MCF 10A (cell line): ENCODE measurements around the gene NELFCD. TPM values are rescaled to one million over a fixed set of nuclear protein-coding genes. Genes with fewer than 3 reads are reported as not detected.

Experiments
- BruUV-seq: library from RNA; stranded (reverse); fragments of 400-500 nt; replicated peaks from 2 replicates; lab custom pipeline; 2021; lab: Mats Ljungman, UMichigan
- CTCF ChIA-PET: fragments of 300-600 bp; sonication (Branson Sonifier 250); formaldehyde crosslinking; extraction: SDS; loops from one replicate; lab custom pipeline; 2021; ENCODE audit warnings: antibody characterized with exemption, inconsistent platforms; lab: Yijun Ruan, JAX
- POLR2A ChIA-PET: fragments of 300-600, 350-650 bp; sonication (Branson Sonifier 250); formaldehyde crosslinking; extraction: SDS; loops from one replicate; lab custom pipeline; 2020; ENCODE audit warnings: antibody characterized with exemption, inconsistent platforms; lab: Yijun Ruan, JAX
- DNase-seq: peaks from one replicate; pipeline ENCODE4 v3.0.0-alpha.2; 2018; ENCODE audit not compliant: unreplicated experiment
- H3K27ac Mint-ChIP-seq: one replicate; pipeline ENCODE4 v1.8.0; 2022; ENCODE audit warnings: mild to moderate bottlenecking, low read depth, mixed read lengths; ENCODE audit not compliant: unreplicated experiment
- H3K27me3 Mint-ChIP-seq: one replicate; pipeline ENCODE4 v1.8.0; 2022; ENCODE audit warnings: mixed read lengths; ENCODE audit not compliant: insufficient read depth, unreplicated experiment
- H3K36me3 Mint-ChIP-seq: one replicate; pipeline ENCODE4 v1.8.0; 2022; ENCODE audit warnings: mild to moderate bottlenecking, moderate library complexity, mixed read lengths; ENCODE audit not compliant: insufficient read depth, unreplicated experiment
- H3K4me1 Mint-ChIP-seq: one replicate; pipeline ENCODE4 v1.8.0; 2022; ENCODE audit warnings: mixed read lengths; ENCODE audit not compliant: insufficient read depth, unreplicated experiment
- H3K4me3 Mint-ChIP-seq: one replicate; pipeline ENCODE4 v1.8.0; 2022; ENCODE audit warnings: mild to moderate bottlenecking, moderate library complexity, mixed read lengths; ENCODE audit not compliant: unreplicated experiment
- H3K9me3 Mint-ChIP-seq: one replicate; pipeline ENCODE4 v1.8.0; 2022; ENCODE audit warnings: mixed read lengths; ENCODE audit not compliant: unreplicated experiment
- intact Hi-C: fragments of 100-400 bp; cut with micrococcal nuclease; formaldehyde crosslinking; loops from 2 replicates; pipeline ENCODE4 v1.14.1; 2022
- total RNA-seq: library from RNA; stranded (reverse); gene quantifications from 2 replicates; pipeline ENCODE4 v1.2.3, GENCODE V29; 2022
- TF ChIP-seq, protein P1 (sequence below): fragments of 200-600 bp; IDR thresholded peaks from one replicate; pipeline ENCODE4 v1.8.0; 2022; ENCODE audit warnings: antibody characterized with exemption, mild to moderate bottlenecking; ENCODE audit not compliant: unreplicated experiment

NELFCD gene
- total RNA-seq, 1 experiment from 2014 or later: 79.8 TPM

DNA sequence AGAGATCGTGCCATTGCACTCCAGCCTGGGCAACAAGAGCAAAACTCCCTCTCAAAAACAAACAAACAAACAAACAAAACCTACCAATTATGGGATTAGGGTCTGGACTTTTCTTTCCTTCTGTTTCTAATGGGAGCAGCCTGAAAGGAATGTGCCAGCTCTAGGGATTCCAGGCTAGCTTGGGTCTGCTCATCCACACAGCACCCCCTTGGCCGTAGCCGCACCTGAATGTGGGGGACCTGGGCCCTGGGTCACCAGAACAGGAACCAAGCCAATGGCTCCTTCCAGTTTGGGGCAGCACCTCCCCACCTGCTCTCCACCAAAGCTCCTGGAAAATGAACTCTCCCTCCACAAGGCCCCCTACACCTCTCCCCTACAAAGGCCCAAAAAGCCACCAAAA, 19.3 kb downstream of the NELFCD start:
- intact Hi-C loops: no loop called here
- Mint-ChIP-seq H3K36me3 (peaks cover 74% of the 10 kb centered on the region), H3K4me3 (no peak overlapping the region), H3K27me3 (no peaks in the 10 kb centered on the region), H3K9me3 (no peaks in the 10 kb centered on the region), H3K27ac (no peak overlapping the region), H3K4me1 (peaks cover 27% of the 10 kb centered on the region)
- ChIA-PET POLR2A (interaction anchor here (0.7 to 3.1 kb wide), 2 partner anchors 10 to 32 kb away, joined by 3 to 12 read pairs; partner anchors contain the start of gene ATP5F1E), CTCF (interaction anchor here (0.6 to 0.7 kb wide), 2 partner anchors 20 to 831 kb away, joined by 3 read pairs; no protein-coding TSS in a partner anchor)
- BruUV-seq: no TSS peak
- DNase-seq: no peak
- TF ChIP-seq, protein P1, sequence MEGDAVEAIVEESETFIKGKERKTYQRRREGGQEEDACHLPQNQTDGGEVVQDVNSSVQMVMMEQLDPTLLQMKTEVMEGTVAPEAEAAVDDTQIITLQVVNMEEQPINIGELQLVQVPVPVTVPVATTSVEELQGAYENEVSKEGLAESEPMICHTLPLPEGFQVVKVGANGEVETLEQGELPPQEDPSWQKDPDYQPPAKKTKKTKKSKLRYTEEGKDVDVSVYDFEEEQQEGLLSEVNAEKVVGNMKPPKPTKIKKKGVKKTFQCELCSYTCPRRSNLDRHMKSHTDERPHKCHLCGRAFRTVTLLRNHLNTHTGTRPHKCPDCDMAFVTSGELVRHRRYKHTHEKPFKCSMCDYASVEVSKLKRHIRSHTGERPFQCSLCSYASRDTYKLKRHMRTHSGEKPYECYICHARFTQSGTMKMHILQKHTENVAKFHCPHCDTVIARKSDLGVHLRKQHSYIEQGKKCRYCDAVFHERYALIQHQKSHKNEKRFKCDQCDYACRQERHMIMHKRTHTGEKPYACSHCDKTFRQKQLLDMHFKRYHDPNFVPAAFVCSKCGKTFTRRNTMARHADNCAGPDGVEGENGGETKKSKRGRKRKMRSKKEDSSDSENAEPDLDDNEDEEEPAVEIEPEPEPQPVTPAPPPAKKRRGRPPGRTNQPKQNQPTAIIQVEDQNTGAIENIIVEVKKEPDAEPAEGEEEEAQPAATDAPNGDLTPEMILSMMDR: no peak

DNA sequence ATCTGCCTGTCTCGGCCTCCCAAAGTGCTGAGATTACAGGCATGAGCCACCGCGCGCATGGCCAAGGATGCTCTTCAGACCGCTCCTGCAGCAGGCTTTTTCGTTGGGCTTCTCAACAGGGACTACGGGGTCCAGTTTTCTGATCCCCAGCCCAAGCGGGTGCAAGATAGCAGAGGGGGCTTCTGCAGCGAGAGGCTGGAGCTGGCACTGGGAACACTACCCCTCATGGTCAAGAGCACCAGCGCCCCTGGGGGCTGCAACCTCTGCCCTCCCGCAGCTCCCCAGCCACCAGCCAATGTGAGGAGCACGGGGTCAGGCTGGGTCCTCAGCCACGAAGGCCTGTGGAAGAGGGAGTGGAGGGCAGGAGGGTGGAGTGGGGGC, 20.0 kb downstream of the NELFCD start:
- peaks cover 32% of the 10 kb centered on the region for H3K4me1 Mint-ChIP-seq
- H3K9me3 Mint-ChIP-seq: no peaks in the 10 kb centered on the region
- intact Hi-C loops: no loop called here
- H3K4me3 Mint-ChIP-seq: no peak overlapping the region
- no peak overlapping the region for H3K27ac Mint-ChIP-seq
- no TSS peak for BruUV-seq
- peaks cover 66% of the 10 kb centered on the region for H3K36me3 Mint-ChIP-seq
- POLR2A ChIA-PET: no interaction called here
- no peak for DNase-seq
- CTCF ChIA-PET: interaction anchor here (0.7 kb wide), 1 partner anchor 830 kb away, joined by 3 read pairs; no protein-coding TSS in a partner anchor
- no peaks in the 10 kb centered on the region for H3K27me3 Mint-ChIP-seq
- TF ChIP-seq, protein P1: no peak

DNA sequence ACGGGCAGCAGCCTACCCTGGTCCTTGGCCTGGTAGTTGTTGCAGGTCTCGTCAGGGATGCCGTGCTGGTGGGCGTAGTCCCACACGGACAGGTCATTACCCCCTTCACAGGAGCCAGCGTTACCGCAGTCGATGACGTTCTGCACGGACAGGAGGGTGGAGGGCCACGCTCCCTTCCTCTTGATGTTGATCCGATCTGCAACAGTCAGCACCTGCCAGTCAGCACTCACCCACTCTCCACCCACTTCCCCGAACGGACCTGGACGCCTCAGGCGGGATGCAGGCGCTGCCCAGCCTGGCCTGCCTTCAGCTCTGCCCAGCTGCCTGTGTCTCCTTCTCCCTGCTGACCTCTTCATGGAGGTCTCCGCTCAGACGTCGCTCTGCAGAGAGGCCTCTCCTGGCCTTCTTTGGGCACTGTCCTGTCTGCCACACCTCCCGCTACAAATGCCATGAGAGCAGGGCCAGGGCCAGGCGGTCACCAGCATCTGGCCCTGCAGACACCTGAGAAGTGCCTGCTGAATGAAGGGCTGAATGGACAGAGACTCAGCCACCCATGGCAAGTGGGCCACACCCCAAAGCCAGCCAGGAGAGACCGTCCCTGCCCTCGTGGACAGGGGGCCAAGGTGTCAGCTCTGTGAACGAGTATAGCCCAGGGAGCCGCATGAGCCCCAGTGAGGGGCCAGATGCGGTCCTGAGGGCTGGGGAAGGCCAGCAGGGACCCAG, 20.6 kb downstream of the NELFCD start:
- BruUV-seq: no TSS peak
- Mint-ChIP-seq H3K4me3 (no peak overlapping the region), H3K27me3 (no peaks in the 10 kb centered on the region), H3K9me3 (no peaks in the 10 kb centered on the region), H3K4me1 (peaks cover 32% of the 10 kb centered on the region), H3K36me3 (peaks cover 61% of the 10 kb centered on the region), H3K27ac (no peak overlapping the region)
- POLR2A ChIA-PET: no interaction called here
- TF ChIP-seq, protein P1: no peak
- intact Hi-C loops: no loop called here
- no peak for DNase-seq
- CTCF ChIA-PET: interaction anchor here (0.6 kb wide), 1 partner anchor 132 kb away, joined by 4 read pairs; no protein-coding TSS in a partner anchor

DNA sequence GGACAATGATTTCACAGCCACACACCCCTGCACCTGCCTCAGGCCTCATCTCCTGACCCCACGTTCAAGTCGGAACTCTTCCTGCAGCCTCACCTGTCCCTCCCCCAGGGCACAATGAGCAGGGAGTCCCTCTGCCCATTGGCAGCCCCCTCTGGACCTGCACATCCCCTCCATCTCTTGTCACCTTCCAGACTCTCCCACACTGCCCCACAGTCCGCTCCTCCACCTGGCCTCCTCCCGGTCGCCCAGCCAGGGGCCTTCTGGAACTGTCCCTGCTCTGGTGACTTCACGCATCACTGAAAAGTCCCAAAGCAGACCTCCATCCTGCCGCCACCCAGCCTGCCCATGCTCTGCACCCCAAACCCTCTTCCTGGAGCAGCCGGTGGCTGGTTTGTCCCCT, 21.3 kb downstream of the NELFCD start:
- H3K4me3 Mint-ChIP-seq: no peak overlapping the region
- H3K27ac Mint-ChIP-seq: no peak overlapping the region
- DNase-seq: no peak
- TF ChIP-seq, protein P1: no peak
- H3K36me3 Mint-ChIP-seq: peaks cover 57% of the 10 kb centered on the region
- peaks cover 32% of the 10 kb centered on the region for H3K4me1 Mint-ChIP-seq
- CTCF ChIA-PET: no interaction called here
- no peaks in the 10 kb centered on the region for H3K27me3 Mint-ChIP-seq
- intact Hi-C loops: no loop called here
- H3K9me3 Mint-ChIP-seq: no peaks in the 10 kb centered on the region
- POLR2A ChIA-PET: no interaction called here
- BruUV-seq: no TSS peak
